GM18873 (cell line): Measurements from ENCODE around the gene ACP5.
"Not testable (repeated sequence)": the region's sequence is repeated elsewhere in the genome, so short reads cannot be mapped to it uniquely, and the experiment has no call there.

Experiments
- ATAC-seq: cut with Tn5 transposase; IDR thresholded peaks from one replicate; pipeline ENCODE4 v1.9.1; 2021; ENCODE audit warnings: mild to moderate bottlenecking, moderate library complexity, moderate number of reproducible peaks; ENCODE audit not compliant: unreplicated experiment, low FRiP score

The ACP5 gene

GRCh38 chr19:11577451-11578257 is at the start of gene ACP5:
TSS of gene ACP5 (minus strand) at chr19:11577645. CDS start at chr19:11577317, 328 bp downstream.
- no peak for ATAC-seq

GRCh38 chr19:11626252-11626651 is 48.8 kb upstream of the ACP5 start:
- ATAC-seq, result no peak

GRCh38 chr19:11624069-11624463 is 46.6 kb upstream of the ACP5 start:
- ATAC-seq, result no peak

- not testable (repeated sequence) for ATAC-seq
Measured at GRCh38 chr19:11622401-11622800, 45.0 kb upstream of the ACP5 start.

GRCh38 chr19:11620553-11620952 is 43.1 kb upstream of the ACP5 start:
- ATAC-seq, result no peak

GRCh38 chr19:11617180-11618062 is 40.0 kb upstream of the ACP5 start:
- no peak for ATAC-seq

- ATAC-seq, result no peak
Measured at GRCh38 chr19:11612816-11613511, 35.5 kb upstream of the ACP5 start.

- no peak for ATAC-seq
Measured at GRCh38 chr19:11611730-11612129, 34.3 kb upstream of the ACP5 start.

- no peak for ATAC-seq
Measured at GRCh38 chr19:11606484-11606883, 29.0 kb upstream of the ACP5 start.

- not testable (repeated sequence) for ATAC-seq
Measured at GRCh38 chr19:11599704-11600103, 22.3 kb upstream of the ACP5 start.

- no peak for ATAC-seq
Measured at GRCh38 chr19:11598746-11599145, 21.3 kb upstream of the ACP5 start.

GRCh38 chr19:11598103-11598483 is 20.6 kb upstream of the ACP5 start:
- no peak for ATAC-seq

- ATAC-seq, result peak; percentile 97
Measured at GRCh38 chr19:11597202-11598102, 20.0 kb upstream of the ACP5 start, which contains the start of gene ZNF627. TSS of gene ZNF627 (plus strand) at chr19:11597483. CDS start at chr19:11597628, 145 bp downstream.

- ATAC-seq, result no peak
Measured at GRCh38 chr19:11596156-11596555, 18.7 kb upstream of the ACP5 start.

- no peak for ATAC-seq
Measured at GRCh38 chr19:11594084-11594483, 16.6 kb upstream of the ACP5 start.

- no peak for ATAC-seq
Measured at GRCh38 chr19:11587975-11588631, 10.7 kb upstream of the ACP5 start.

- no peak for ATAC-seq
Measured at GRCh38 chr19:11587302-11587974, 10.0 kb upstream of the ACP5 start.

GRCh38 chr19:11586331-11586730 is 8.9 kb upstream of the ACP5 start:
- no peak for ATAC-seq

GRCh38 chr19:11581740-11582139 is 4.3 kb upstream of the ACP5 start:
- peak; percentile 77 for ATAC-seq
